ENCODE results near the gene ACKR2.

ACKR2 gene

GRCh38 chr3:42830437-42831320 lies 21.4 kb downstream of the ACKR2 start:
- no peak for DNase-seq

- peak; percentile 65 to 74 for DNase-seq
Observed at GRCh38 chr3:42831321-42831713, 22.1 kb downstream of the ACKR2 start.

GRCh38 chr3:42836150-42837123 lies 27.2 kb downstream of the ACKR2 start:
- no peak for DNase-seq

- no peak for DNase-seq
Observed at GRCh38 chr3:42838571-42838970, 29.3 kb downstream of the ACKR2 start.

- peak; percentile 9 to 21 for DNase-seq
Observed at GRCh38 chr3:42839616-42840015, 30.4 kb downstream of the ACKR2 start.

- DNase-seq = no peak
Observed at GRCh38 chr3:42841332-42841731, 32.1 kb downstream of the ACKR2 start.

- no peak for DNase-seq
Observed at GRCh38 chr3:42843713-42844411, 34.6 kb downstream of the ACKR2 start.

- no peak for DNase-seq
Observed at GRCh38 chr3:42844412-42844713, 35.1 kb downstream of the ACKR2 start.

GRCh38 chr3:42844815-42845214 lies 35.6 kb downstream of the ACKR2 start:
- no peak for DNase-seq

GRCh38 chr3:42846685-42847522 lies 37.7 kb downstream of the ACKR2 start:
- DNase-seq = no peak

GRCh38 chr3:42847731-42848130 lies 38.5 kb downstream of the ACKR2 start:
- no peak for DNase-seq

- no peak for DNase-seq
Observed at GRCh38 chr3:42849017-42849416, 39.8 kb downstream of the ACKR2 start.

GRCh38 chr3:42850263-42850662 lies 41.0 kb downstream of the ACKR2 start:
- DNase-seq = no peak

- DNase-seq = no peak
Observed at GRCh38 chr3:42851228-42851834, 42.1 kb downstream of the ACKR2 start.

- DNase-seq = no peak
Observed at GRCh38 chr3:42852441-42852840, 43.2 kb downstream of the ACKR2 start.

- no peak for DNase-seq
Observed at GRCh38 chr3:42853056-42853455, 43.8 kb downstream of the ACKR2 start.

GRCh38 chr3:42853739-42854302 lies 44.6 kb downstream of the ACKR2 start:
- no peak for DNase-seq

- no peak for DNase-seq
Observed at GRCh38 chr3:42855219-42855546, 45.9 kb downstream of the ACKR2 start.

- DNase-seq = no peak
Observed at GRCh38 chr3:42855547-42856380, 46.5 kb downstream of the ACKR2 start.

GRCh38 chr3:42856544-42856943 lies 47.3 kb downstream of the ACKR2 start:
- no peak for DNase-seq

Measured in activated CD4-positive, alpha-beta T cell treated with anti-CD3 and anti-CD28 coated beads for 4 hours (primary cell).